ENCODE measurements around the gene LUZP1.

The LUZP1 gene

GRCh38 chr1:23080885-23081284 is 87.8 kb downstream of the LUZP1 start:
- DNase-seq: no peak

GRCh38 chr1:23079025-23079424 is 89.6 kb downstream of the LUZP1 start:
- DNase-seq: no peak

DNA sequence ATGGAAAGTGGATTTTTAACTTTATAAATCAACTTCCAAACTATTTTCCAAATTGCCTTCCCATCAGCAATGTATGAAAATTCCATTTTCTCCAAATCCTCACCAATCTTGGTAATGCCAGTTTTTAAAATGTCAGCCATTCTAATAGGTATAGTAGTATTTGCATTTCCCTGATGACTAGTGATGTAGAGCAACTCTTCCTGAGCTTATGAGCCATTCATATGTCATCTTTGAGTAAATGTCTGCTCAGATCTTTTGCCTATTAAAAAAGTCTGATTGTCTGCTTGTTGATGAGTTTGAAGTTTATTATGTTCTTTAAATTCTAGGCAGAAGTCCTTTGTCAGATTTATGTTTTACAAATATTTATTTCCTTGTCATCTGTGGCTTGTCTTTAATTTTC is 94.6 kb downstream of the LUZP1 start:
- DNase-seq: no peak

GRCh38 chr1:23069675-23070074 is 99.0 kb downstream of the LUZP1 start:
- no peak for DNase-seq

GRCh38 chr1:23069149-23069548 is 99.5 kb downstream of the LUZP1 start:
- no peak for DNase-seq

GRCh38 chr1:23066075-23066474 is 102.6 kb downstream of the LUZP1 start:
- no peak for DNase-seq

DNA sequence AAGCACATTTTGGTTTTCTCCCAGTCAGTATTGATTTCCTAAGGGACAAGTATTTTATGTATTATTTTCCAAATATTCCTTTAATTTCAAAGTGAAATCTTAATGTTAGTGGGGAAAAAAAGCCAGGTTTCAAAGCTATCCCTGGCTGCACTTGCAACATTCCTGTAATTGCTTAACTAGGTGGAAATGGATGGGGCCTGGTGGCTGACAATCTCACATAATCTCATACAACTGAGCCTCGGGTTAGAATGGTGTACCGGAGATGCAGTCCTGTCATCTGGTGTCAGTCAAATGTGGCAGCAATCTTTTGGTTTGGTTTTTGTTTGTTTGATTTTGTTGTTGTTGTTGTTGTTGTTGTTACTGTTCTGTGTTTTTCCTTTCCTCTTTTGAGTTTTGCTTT is 103.3 kb downstream of the LUZP1 start:
- DNase-seq: no peak

DNA sequence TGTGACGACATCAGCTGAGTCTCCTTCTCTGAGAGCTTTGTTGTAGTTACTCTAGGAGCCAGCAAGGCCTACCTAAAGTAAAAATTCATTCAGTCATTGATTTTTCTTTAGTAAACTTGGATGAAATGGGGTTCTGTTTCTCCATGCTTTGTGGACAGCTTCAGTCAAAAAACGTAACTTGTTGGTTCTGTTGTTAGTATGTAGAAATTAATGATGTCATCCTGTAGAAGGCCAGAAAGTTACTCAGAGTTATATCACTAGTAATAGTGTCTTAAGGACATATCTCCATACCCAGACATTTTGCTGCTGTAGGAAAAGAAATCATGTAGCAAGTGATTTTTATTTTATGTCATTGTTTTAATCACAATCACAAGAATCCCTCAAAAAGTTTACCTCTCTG is 106.4 kb downstream of the LUZP1 start:
- no peak for DNase-seq

DNA sequence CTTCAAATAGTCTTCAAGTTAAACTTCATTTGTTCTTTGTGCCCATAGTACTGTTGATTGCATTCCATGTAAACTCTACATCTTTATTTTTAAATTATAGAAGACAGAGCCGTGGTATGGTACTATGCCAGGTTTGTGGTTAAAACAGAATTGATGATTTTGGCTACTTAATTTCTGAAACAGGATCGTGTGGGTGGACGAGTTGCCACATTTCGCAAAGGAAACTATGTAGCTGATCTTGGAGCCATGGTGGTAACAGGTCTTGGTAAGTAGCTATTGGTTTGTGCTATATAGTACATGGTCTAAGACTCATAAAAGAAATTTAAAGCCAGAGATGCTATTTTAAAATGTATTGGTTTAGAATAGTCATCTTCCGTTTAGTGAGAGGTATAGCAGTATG is 111.4 kb downstream of the LUZP1 start:
- DNase-seq: no peak

DNA sequence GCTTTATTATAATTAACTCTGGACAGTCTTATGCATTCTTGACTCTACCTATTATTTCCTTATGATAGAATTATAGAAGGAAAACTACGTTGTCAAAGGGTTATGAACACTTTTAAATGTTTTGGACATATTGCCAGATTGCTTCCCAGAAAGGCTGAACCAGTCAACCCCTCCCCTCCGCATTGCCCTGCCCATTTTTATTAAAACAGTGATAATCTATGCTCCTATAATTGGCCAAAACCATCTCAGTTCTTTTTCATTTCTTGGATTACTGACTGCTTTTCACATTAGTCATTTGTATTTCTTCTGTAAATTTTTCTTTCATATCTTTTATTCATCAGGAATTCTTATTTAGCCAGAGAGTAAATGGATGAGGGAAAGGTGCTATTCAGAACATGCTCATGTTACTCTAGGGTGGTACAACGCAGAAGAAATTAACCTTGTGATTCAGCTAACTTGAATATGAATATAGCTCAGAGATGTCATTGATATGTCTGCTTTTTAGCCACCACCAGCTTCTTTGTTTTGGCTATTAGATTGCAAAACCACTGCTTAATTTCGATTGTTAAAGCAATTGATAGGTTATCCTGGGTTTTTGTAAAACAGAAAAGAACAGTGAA is 117.3 kb downstream of the LUZP1 start:
- no peak for DNase-seq

- no peak for DNase-seq
These were observed 118.5 kb downstream of the LUZP1 start for GRCh38 chr1:23050201-23050600.

- no peak for DNase-seq
These were observed 124.6 kb downstream of the LUZP1 start for GRCh38 chr1:23044035-23044434.

DNA sequence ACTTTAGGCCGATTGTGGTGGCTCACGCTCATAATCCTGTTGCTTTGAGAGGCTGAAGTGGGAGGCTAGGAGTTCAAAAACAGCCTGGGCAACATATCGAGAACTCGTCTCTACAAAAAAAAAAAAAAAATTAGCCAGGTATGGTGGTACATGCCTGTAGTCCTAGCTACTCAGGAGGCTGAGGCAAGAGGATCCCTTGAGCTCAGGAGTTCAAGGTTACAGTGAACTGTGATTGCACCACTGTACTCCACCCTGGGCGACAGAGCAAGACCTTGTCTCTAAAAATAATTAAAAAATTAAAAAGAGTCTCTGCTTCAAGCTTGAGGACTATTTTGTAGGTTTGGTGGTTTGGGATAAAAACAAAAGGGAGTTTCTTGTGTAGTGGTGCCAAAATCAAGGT is 128.1 kb downstream of the LUZP1 start:
- DNase-seq: no peak

- DNase-seq: no peak
These were observed 129.3 kb downstream of the LUZP1 start for GRCh38 chr1:23039308-23039826.

DNA sequence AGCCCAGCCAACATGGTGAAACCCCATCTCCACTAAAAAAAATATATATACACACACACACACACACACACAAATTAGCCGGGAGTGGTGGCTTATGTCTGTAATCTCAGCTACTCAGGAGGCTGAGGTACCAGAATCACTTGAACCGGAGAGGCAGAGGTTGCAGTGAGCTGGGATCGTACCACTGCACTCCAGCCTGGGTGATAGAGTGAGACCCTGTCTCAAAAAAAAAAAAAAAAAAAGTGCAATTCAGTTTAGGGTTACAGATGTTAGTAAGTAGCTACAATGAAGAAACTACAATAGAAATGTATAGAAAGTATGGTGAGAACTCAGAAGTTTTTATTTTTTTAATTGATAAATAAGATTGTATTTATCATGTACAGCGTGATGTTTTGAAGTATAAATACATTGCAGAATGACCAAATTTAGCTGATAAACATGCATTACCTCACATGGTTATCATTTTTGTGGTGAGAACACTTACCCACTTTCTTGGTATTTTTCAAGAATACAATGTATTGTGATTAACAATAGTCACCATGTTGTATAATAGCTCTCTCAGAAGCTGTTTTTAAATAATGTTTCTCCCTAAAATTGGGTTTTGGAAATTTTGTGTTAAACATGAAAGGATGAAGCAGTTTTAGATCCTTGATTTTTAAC is 131.4 kb downstream of the LUZP1 start:
- DNase-seq: no peak

GRCh38 chr1:23035823-23036452 is 132.7 kb downstream of the LUZP1 start:
- no peak for DNase-seq

Measured in stimulated activated CD4-positive, alpha-beta T cell treated with anti-CD3 and anti-CD28 coated beads, Interleukin-2, amount 100 ng/mL, for 24 hours (primary cell).